HG03558 (cell line): ENCODE data around the gene MAN2B2.

Experiments used
- ATAC-seq: cut with Tn5 transposase; IDR thresholded peaks from one replicate; pipeline ENCODE4 v1.9.1; 2021; ENCODE audit warnings: moderate number of reproducible peaks; ENCODE audit not compliant: unreplicated experiment; ENCODE audit errors: extremely low read depth

The MAN2B2 gene

GRCh38 chr4:6574747-6575502 is at the start of gene MAN2B2:
Gene MAN2B2, plus strand, starts transcription at chr4:6575189. Its CDS starts 22 bp downstream, at chr4:6575211.
- peak; percentile 78 for ATAC-seq

DNA sequence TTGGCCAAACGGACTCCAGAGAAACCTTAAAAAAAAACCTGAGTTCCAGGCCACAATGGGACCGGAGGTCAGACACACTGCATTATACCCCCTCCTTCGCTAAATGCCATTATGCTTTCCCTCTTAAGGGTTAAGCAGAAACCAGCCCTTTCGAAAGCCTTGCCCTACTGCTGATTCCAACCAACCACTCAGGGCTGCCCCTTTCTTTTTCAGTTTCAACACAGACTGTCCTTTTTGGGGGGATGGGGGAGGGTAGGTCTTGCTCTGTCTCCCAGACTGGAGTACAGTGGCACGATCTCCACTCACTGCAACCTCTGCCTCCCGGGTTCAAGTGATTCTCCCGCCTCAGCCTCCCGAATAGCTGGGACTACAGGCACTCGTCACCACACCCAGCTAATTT is 49.5 kb upstream of the MAN2B2 start:
- no peak for ATAC-seq

DNA sequence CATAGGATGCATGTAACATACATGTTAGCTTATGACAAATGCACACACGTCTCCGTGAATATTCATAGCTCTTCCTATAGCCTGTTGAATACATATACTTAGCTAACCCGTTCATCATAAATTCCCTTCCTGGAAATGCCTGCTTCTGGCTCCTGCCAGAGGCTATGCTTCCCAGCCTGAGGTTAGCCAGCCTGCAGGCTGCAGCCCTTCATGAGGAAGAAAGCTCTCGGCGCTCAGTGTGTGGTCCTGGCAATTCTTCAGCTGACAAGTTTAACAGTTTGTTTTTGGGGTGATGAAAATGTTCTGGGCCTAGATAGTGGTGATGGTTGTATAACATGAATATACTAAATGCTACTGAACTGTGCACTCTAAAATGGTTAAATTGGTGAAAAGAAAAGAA is 48.8 kb upstream of the MAN2B2 start:
- no peak for ATAC-seq

DNA sequence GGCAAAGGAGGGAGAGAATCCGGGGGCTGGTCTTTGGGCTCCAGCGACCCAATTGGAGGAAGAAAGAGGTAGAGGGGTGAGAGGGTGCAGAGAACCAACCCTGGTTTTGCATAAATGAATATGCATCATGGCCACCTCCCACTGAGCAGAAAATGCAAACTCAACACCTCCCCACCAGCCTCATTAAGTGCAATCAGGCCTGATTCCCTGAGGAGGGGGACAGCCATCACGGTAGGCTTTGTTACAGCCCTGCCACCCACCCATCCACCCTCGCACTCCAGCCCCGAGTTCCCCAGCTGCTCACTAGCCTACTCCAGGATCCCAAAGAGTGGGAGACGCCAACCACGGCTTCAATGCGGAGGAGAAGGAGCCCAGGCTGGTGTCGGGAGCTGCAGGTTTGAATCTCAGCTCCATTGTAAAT is 48.3 kb upstream of the MAN2B2 start:
- no peak for ATAC-seq

DNA sequence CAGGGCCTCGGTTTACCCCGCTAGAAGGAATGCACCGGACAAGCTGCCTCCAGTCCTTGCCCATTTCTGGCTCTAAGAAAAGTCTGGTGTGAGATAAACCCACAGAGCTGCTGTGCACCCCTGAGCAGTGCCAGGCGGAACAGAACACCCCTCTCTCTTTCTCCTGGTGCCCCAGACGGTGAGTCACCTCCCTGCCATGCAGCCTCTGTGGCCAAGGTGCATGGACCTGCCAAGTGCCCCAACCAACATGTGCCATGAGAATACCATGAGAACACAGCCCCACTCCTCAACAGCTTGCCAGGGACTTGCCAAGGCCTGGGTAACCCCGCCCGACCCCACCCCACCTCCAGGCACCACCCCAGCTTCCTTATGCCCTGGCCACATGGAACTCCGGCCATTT is 47.7 kb upstream of the MAN2B2 start:
- ATAC-seq: no peak

DNA sequence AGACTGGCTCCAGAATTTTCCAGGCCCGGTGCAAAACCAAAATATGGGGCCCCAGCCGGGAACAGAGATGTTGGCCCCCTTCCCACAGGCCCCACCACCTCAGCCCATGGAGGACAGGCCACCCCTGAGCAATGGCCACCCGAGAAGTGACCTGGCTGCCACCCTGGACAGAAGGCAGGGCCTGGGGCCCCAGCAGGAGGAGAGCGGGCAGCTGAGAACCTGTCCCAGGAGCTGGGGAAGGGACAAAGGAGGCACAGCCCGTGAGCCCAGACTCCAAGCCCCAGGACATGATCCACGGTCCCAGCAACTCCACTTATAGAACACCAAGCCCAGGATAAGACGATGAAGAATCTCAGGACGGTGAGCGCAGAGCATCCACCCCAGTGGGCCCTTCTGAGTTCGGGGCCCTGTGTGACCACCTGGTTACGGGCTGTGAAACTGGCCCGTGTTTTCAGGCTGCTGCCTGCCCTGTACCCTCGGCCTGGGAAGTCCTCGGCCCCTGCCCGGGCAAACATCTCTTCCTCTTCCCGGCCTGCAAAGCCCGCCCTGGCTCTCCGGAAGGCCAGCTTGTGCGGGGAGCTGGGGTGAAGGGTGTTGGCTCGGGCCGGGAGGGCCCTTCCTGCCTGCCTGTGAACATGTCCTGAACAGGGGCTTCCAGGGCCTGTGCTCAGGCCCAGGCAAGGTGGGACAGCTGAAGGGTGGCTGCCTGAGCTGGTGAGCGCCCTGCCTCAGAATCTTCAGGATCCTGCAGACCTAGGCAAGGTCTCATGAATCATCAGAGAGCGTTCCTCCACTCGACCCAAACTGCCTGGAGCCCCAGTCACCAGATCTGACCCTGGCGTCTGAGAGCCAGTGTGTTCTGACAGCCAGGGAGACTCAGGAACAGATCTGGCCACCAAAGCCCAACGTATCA is 47.0 kb upstream of the MAN2B2 start:
- no peak for ATAC-seq

- ATAC-seq: no peak
These were observed 46.0 kb upstream of the MAN2B2 start for GRCh38 chr4:6529021-6529420.

DNA sequence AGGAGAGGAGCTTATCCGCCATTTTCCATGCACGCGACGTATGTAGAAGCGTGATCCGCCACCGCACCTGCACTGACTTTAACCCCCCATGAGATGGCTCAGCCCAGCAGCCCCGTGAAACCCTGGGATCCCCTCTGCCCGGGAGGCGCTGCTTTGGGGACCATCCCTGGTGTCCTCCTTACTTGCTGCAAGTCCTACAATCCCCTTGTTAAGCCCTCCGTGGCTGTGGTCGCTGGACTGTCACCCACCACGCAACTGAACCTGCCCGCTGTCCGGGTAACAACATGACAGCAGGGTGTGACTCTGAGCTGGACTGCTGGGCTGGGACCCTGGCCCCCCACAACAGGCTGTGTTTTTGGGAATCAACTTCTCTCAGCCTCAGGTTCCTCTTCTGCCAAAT is 44.7 kb upstream of the MAN2B2 start:
- no peak for ATAC-seq

- no peak for ATAC-seq
These were observed 44.0 kb upstream of the MAN2B2 start for GRCh38 chr4:6530964-6531363.

DNA sequence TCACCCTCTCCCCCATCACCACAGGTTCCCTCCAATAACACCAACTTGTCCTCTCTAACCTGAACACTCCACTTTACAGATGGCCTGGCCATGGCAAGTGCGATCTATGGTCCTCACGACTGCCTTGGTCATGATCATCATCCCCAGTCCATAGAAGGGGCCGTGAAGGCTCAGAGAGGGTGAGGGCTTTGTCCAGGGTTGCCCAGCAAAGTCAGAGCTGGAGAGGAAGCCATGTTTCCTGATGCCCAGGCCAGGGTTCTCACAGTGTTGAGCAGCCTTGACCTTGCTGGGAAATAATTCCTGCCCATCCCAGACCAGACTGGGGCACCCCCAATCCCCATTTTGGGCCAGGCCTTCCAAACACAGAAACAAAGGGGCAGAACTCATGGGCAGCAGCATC is 42.9 kb upstream of the MAN2B2 start:
- no peak for ATAC-seq

DNA sequence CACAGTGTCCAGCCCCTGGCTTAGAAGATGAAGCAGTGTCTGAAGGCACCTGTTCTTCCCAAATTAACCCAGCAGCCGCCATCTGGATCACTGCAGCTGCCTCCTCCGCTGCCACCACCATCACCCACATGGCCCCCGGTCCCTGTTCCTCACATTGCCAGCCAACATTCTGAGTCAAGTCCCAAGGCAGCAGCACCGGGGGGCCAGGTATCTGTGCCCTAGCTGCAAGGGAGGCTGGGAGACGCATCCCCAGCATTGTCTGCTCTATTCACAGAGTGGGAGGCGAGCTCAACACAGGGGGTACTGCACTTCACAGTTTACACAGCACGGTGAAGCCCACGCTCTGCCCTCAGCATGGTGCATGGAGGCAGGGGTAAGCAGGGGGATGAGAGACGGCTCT is 42.3 kb upstream of the MAN2B2 start:
- no peak for ATAC-seq

- no peak for ATAC-seq
These were observed 40.9 kb upstream of the MAN2B2 start for GRCh38 chr4:6534050-6534449.

DNA sequence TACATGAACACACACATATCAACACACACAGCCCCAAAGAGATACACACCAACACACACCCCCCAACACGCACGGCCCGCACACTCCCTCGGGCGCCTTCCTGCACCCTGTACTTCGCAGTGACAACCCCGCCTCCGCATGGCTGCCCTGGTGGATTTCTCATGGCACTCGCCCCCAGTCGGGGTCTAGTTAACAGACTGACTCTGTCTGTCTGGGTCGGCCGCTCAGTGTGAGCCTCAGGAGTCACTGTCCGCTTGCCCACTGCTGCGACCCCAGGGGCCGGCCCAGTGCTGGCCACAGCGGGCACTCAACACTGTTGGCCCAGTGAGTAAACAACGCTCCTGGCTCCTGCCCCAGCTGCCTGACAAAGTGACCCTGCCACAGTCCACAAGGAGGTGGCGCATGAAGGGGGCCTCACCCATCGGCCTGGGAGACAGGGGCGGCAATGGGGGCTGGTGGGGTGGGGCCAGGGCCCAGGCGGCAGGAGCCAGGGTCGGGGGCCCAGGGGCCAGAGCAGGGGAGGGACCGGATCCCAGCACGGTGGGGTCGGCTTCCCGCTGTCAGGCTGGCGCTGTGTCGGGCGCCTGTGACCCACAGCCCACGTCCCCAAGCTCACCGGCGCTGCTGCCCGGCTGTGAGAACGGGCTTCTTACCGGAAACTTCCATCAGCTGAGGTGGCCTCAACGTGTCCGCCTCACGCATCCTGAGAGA is 40.2 kb upstream of the MAN2B2 start:
- ATAC-seq: no peak

DNA sequence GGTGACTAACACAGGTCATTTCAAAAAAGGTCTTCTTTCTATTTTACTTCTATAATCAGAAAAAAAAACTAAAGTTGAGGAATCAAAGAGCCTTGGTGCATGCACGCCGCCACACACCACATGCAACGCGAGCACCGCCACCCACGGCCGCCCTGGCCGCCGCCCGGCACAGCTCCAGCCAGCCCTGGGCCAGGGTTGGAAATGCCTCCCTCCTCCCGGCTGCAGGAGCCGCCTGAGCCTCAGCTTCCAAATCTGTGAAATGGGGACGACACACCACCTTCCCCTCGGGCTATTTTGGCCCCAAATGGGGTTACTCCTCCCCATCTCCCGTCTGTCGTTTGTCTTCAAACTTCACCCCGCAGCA is 39.7 kb upstream of the MAN2B2 start:
- no peak for ATAC-seq

- ATAC-seq: no peak
These were observed 39.3 kb upstream of the MAN2B2 start for GRCh38 chr4:6535706-6536105.

DNA sequence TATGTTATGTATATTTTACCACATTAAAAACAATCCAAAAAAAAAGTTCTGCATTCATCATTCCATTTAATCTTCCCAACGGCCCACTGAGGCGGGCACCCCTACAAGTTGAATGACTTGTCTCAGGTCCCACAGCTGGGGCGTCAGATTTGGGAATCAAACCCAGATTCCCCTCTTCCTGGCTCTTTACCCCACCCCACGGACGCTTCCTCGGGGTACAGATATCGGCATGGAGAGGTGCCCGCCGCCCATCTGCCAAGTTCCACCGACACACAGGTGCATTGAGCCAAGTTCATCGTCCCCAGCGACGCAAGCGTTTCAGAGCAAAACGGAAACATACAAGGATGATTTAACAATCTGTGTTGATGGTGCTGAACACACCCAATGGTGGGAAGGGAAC is 36.9 kb upstream of the MAN2B2 start:
- no peak for ATAC-seq

- no peak for ATAC-seq
These were observed 36.4 kb upstream of the MAN2B2 start for GRCh38 chr4:6538575-6538974.

GRCh38 chr4:6539009-6539764 is 35.8 kb upstream of the MAN2B2 start:
- no peak for ATAC-seq

- no peak for ATAC-seq
These were observed 34.1 kb upstream of the MAN2B2 start for GRCh38 chr4:6540879-6541278.

DNA sequence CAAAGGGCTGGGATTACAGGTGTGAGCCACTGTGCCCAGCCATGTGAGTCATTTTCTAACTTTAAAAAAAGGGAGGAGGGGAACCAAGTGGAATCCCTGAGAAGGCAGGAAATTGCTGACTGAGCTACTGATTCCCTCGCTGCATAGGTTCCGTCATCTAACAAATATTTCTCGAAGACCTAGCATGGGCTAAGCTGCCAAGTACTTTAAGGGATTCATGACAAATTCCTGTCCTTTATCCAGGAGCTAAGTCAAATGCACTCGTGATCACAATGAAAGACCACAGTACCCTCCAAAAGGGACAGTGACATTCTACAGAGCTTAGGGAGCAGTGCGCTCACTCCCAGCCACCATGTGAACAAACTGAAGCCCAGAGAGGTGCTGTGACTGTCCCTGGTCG is 33.2 kb upstream of the MAN2B2 start:
- ATAC-seq: no peak
